ENCODE measurements around the gene FHL3.

FHL3 gene

GRCh38 chr1:38005195-38006007, at the start of gene FHL3:
Gene FHL3 (minus strand): TSS chr1:38005514. CDS start chr1:37999412, 6,102 bp downstream.
- Mint-ChIP-seq H3K36me3 (no peaks in the 10 kb centered on the region), H3K9me3 (no peaks in the 10 kb centered on the region), H3K4me1 (peaks cover 53% of the 10 kb centered on the region), H3K4me3 (peak within 1 kb of the TSS; percentile 86), H3K27ac (peak within 1 kb of the TSS; percentile 90), H3K27me3 (no peaks in the 10 kb centered on the region)

GRCh38 chr1:38053416-38054091, 48.2 kb upstream of the FHL3 start:
- Mint-ChIP-seq H3K27me3 (peaks cover 3% of the 10 kb centered on the region), H3K4me1 (peaks cover 8% of the 10 kb centered on the region), H3K9me3 (no peaks in the 10 kb centered on the region), H3K27ac (no peak overlapping the region), H3K4me3 (no peak overlapping the region), H3K36me3 (no peaks in the 10 kb centered on the region)

GRCh38 chr1:38052750-38053415, 47.6 kb upstream of the FHL3 start:
- Mint-ChIP-seq H3K4me3 (no peak overlapping the region), H3K4me1 (peaks cover 8% of the 10 kb centered on the region), H3K36me3 (no peaks in the 10 kb centered on the region), H3K9me3 (no peaks in the 10 kb centered on the region), H3K27me3 (peaks cover 3% of the 10 kb centered on the region), H3K27ac (no peak overlapping the region)

GRCh38 chr1:38051079-38051543, 45.8 kb upstream of the FHL3 start:
- Mint-ChIP-seq H3K9me3 (no peaks in the 10 kb centered on the region), H3K36me3 (no peaks in the 10 kb centered on the region), H3K27ac (no peak overlapping the region), H3K27me3 (peaks cover 3% of the 10 kb centered on the region), H3K4me3 (no peak overlapping the region), H3K4me1 (peaks cover 8% of the 10 kb centered on the region)

GRCh38 chr1:38050397-38051078, 45.2 kb upstream of the FHL3 start:
- H3K27me3 Mint-ChIP-seq, result peaks cover 3% of the 10 kb centered on the region
- no peaks in the 10 kb centered on the region for H3K36me3 Mint-ChIP-seq
- H3K9me3 Mint-ChIP-seq, result no peaks in the 10 kb centered on the region
- H3K27ac Mint-ChIP-seq, result no peak overlapping the region
- no peak overlapping the region for H3K4me3 Mint-ChIP-seq
- H3K4me1 Mint-ChIP-seq, result peaks cover 8% of the 10 kb centered on the region

GRCh38 chr1:38047603-38048141, 42.4 kb upstream of the FHL3 start:
- H3K36me3 Mint-ChIP-seq, result no peaks in the 10 kb centered on the region
- no peaks in the 10 kb centered on the region for H3K9me3 Mint-ChIP-seq
- H3K27ac Mint-ChIP-seq, result no peak overlapping the region
- peaks cover 15% of the 10 kb centered on the region for H3K27me3 Mint-ChIP-seq
- H3K4me1 Mint-ChIP-seq, result peaks cover 17% of the 10 kb centered on the region
- peak overlapping the region; percentile 80 for H3K4me3 Mint-ChIP-seq

- Mint-ChIP-seq H3K36me3 (no peaks in the 10 kb centered on the region), H3K9me3 (no peaks in the 10 kb centered on the region), H3K27ac (no peak overlapping the region), H3K4me1 (peaks cover 14% of the 10 kb centered on the region), H3K4me3 (peak overlapping the region; percentile 80), H3K27me3 (peaks cover 19% of the 10 kb centered on the region)
Observed at GRCh38 chr1:38046884-38047602, 41.7 kb upstream of the FHL3 start.

- Mint-ChIP-seq H3K9me3 (no peaks in the 10 kb centered on the region), H3K27ac (no peak within 1 kb of the TSS), H3K4me3 (peak within 1 kb of the TSS; percentile 80), H3K4me1 (peaks cover 14% of the 10 kb centered on the region), H3K36me3 (no peaks in the 10 kb centered on the region), H3K27me3 (peaks cover 23% of the 10 kb centered on the region)
Observed at GRCh38 chr1:38046333-38046883, 41.1 kb upstream of the FHL3 start, which contains the start of gene POU3F1. Gene POU3F1 (minus strand): TSS chr1:38046793. CDS start chr1:38046743, 50 bp downstream.

- Mint-ChIP-seq H3K27me3 (peaks cover 28% of the 10 kb centered on the region), H3K9me3 (no peaks in the 10 kb centered on the region), H3K36me3 (no peaks in the 10 kb centered on the region), H3K27ac (no peak overlapping the region), H3K4me3 (peak overlapping the region; percentile 23), H3K4me1 (peaks cover 14% of the 10 kb centered on the region)
Observed at GRCh38 chr1:38045401-38046332, 40.4 kb upstream of the FHL3 start.

- Mint-ChIP-seq H3K27ac (no peak overlapping the region), H3K4me3 (peak overlapping the region; percentile 81), H3K4me1 (peaks cover 14% of the 10 kb centered on the region), H3K36me3 (no peaks in the 10 kb centered on the region), H3K27me3 (peaks cover 36% of the 10 kb centered on the region), H3K9me3 (no peaks in the 10 kb centered on the region)
Observed at GRCh38 chr1:38044221-38045215, 39.2 kb upstream of the FHL3 start.

- Mint-ChIP-seq H3K27me3 (peaks cover 41% of the 10 kb centered on the region), H3K9me3 (no peaks in the 10 kb centered on the region), H3K4me3 (no peak overlapping the region), H3K27ac (peak overlapping the region; percentile 63), H3K36me3 (no peaks in the 10 kb centered on the region), H3K4me1 (peaks cover 14% of the 10 kb centered on the region)
Observed at GRCh38 chr1:38043036-38043747, 37.9 kb upstream of the FHL3 start.

All from activated naive CD4-positive, alpha-beta T cell treated with anti-CD3 and anti-CD28 coated beads, Interleukin-2, amount 50 U/mL, for 24 hours (primary cell).